Lower leg skin (tissue), 3 donors: ENCODE data around the gene CASK.

ENCODE experiments used
- CTCF ChIP-seq, 3 donors: fragments of 450-650 bp; IDR thresholded peaks; one replicate each; pipeline ENCODE4 v1.5.1; 2016; ENCODE audit warnings: antibody characterized with exemption in 3 of 3, mild to moderate bottlenecking in 3 of 3, moderate library complexity in 2 of 3
- POLR2A ChIP-seq, 2 donors: fragments of 450-650 bp; IDR thresholded peaks; one replicate each; pipeline ENCODE4 v1.6.1; 2016 to 2017; ENCODE audit warnings: antibody characterized with exemption in 2 of 2, mild to moderate bottlenecking in 1 of 2, moderate library complexity in 1 of 2

- TF ChIP-seq POLR2A (IDR thresholded peaks at IDR 0.05) = no peak
- TF ChIP-seq CTCF (IDR thresholded peaks at IDR 0.05) = no peak
Observed at GRCh38 chrX:41475591-41476241, 447.6 kb downstream of the CASK start.
